CD4-positive, alpha-beta memory T cell (primary cell): ENCODE data around the gene MBOAT2. TPM values are rescaled to one million over a fixed set of nuclear protein-coding genes. Genes with fewer than 3 reads are reported as not detected.
"Not testable (repeated sequence)": the region's sequence is repeated elsewhere in the genome, so short reads cannot be mapped to it uniquely, and the experiment has no call there.

ENCODE experiments used
- CTCF ChIA-PET: fragments of 350-600 bp; sonication (Branson Sonifier 250); formaldehyde crosslinking; loops from one replicate; lab custom pipeline; 2021; ENCODE audit warnings: inconsistent platforms; ENCODE audit not compliant: partially characterized antibody; lab: Charles Lee
- POLR2A ChIA-PET: fragments of 350-600 bp; sonication (Branson Sonifier 250); formaldehyde crosslinking; loops from one replicate; lab custom pipeline; 2021; ENCODE audit not compliant: partially characterized antibody; lab: Charles Lee
- DNase-seq, 5 donors: peaks; one replicate each; pipeline versions ENCODE4 v3.0.0 to v3.0.0-alpha.2; 2020 to 2022; ENCODE audit warnings: mixed read lengths in 1 of 5
- H3K27ac ChIP-seq: one replicate; pipeline ENCODE4 v1.7.0; 2013; ENCODE audit warnings: low read depth, low read length
- H3K27me3 ChIP-seq: 2 replicates; pipeline ENCODE4 v1.7.0; 2013; ENCODE audit warnings: mild to moderate bottlenecking, low read length, moderate library complexity; ENCODE audit not compliant: insufficient read depth
- H3K36me3 ChIP-seq: 2 replicates; pipeline ENCODE4 v1.7.0; 2013; ENCODE audit warnings: mild to moderate bottlenecking, low read length, moderate library complexity; ENCODE audit not compliant: insufficient read depth
- H3K4me1 ChIP-seq: 2 replicates; pipeline ENCODE4 v1.7.0; 2013; ENCODE audit warnings: mild to moderate bottlenecking, low read length, moderate library complexity; ENCODE audit not compliant: insufficient read depth
- H3K4me3 ChIP-seq, 2 donors: one replicate each; pipeline ENCODE4 v1.7.0; 2013; ENCODE audit warnings: low read length in 2 of 2, mild to moderate bottlenecking in 1 of 2
- H3K9me3 ChIP-seq, 2 donors: one replicate each; pipeline ENCODE4 v1.7.0; 2013; ENCODE audit warnings: low read length in 2 of 2, control low read depth in 1 of 2; ENCODE audit not compliant: control insufficient read depth in 1 of 2
- H3K27ac Mint-ChIP-seq, 7 donors: one replicate each; pipeline ENCODE4 v1.8.0; 2020 to 2021; ENCODE audit warnings: mixed read lengths in 7 of 7, mild to moderate bottlenecking in 6 of 7, inconsistent platforms in 3 of 7, moderate library complexity in 3 of 7
- H3K27me3 Mint-ChIP-seq, 2 donors: one replicate each; pipeline ENCODE4 v1.8.0; 2020 to 2021; ENCODE audit warnings: mixed read lengths in 2 of 2
- H3K36me3 Mint-ChIP-seq, 2 donors: one replicate each; pipeline ENCODE4 v1.8.0; 2020 to 2021; ENCODE audit warnings: mixed read lengths in 2 of 2, inconsistent platforms in 1 of 2, mild to moderate bottlenecking in 1 of 2
- H3K4me1 Mint-ChIP-seq, 4 donors: one replicate each; pipeline ENCODE4 v1.8.0; 2020 to 2021; ENCODE audit warnings: mixed read lengths in 4 of 4, mild to moderate bottlenecking in 1 of 4
- H3K4me3 Mint-ChIP-seq, 8 donors: one replicate each; pipeline ENCODE4 v1.8.0; 2020 to 2021; ENCODE audit warnings: mixed read lengths in 8 of 8, mild to moderate bottlenecking in 7 of 8, moderate library complexity in 6 of 8, inconsistent platforms in 3 of 8
- H3K9me3 Mint-ChIP-seq, 8 donors: one replicate each; pipeline ENCODE4 v1.8.0; 2020 to 2021; ENCODE audit warnings: mixed read lengths in 8 of 8, mild to moderate bottlenecking in 5 of 8, inconsistent platforms in 3 of 8, moderate library complexity in 1 of 8
- intact Hi-C: fragments of 100-400 bp; cut with micrococcal nuclease; formaldehyde crosslinking; loops from one replicate; pipeline ENCODE4 v1.15.1; 2023
- polyA plus RNA-seq, 2 donors: library from polyadenylated mRNA; unstranded; fragments of 300-500 nt; fragmentation: Illumina TruSeq; gene quantifications; one replicate each; pipeline ENCODE4 v1.2.3, GENCODE V29; 2021
- total RNA-seq, 2 experiments: library from RNA; stranded (reverse); gene quantifications; one replicate each; pipeline ENCODE4 v1.2.3, GENCODE V29; 2021

MBOAT2 gene
- total and polyA plus RNA-seq, 4 experiments from 2014 or later: 0.20 to 2.0 (median 1.7) TPM

DNA sequence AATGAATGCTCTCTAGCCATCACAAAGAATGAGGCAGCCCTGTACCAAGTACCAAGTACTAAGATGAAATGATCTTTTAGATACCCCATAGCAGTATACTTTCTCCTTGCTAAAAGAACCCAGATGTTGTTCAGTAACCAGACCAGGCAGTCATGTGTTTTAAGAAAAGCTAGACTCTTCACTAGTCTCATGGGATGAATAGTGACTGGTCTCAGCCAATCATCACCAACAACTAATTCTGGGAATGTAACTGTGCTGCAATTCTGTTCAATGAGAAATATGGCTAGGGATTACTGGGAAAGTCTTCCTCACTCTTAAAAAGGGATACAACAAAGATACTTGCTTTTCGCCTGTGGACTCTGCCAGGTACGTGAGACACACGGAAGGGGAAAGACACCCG lies 29.5 kb downstream of the MBOAT2 start:
- ChIA-PET POLR2A (no interaction called here), CTCF (no interaction called here)
- H3K27me3 ChIP-seq: no peaks in the 10 kb centered on the region
- Mint-ChIP-seq H3K4me3 (no peak overlapping the region), H3K36me3 (no peaks in the 10 kb centered on the region), H3K27ac (no peak overlapping the region), H3K27me3 (peaks cover 0 to 2% of the 10 kb centered on the region in 2 donors), H3K9me3 (peaks cover 0 to 14% (median 2%) of the 10 kb centered on the region in 8 donors), H3K4me1 (no peaks in the 10 kb centered on the region)
- H3K4me1 ChIP-seq: no peaks in the 10 kb centered on the region
- H3K27ac ChIP-seq: no peak overlapping the region
- intact Hi-C loops: no loop called here
- DNase-seq: no peak
- no peaks in the 10 kb centered on the region for H3K9me3 ChIP-seq
- no peak overlapping the region for H3K4me3 ChIP-seq
- H3K36me3 ChIP-seq: no peaks in the 10 kb centered on the region

DNA sequence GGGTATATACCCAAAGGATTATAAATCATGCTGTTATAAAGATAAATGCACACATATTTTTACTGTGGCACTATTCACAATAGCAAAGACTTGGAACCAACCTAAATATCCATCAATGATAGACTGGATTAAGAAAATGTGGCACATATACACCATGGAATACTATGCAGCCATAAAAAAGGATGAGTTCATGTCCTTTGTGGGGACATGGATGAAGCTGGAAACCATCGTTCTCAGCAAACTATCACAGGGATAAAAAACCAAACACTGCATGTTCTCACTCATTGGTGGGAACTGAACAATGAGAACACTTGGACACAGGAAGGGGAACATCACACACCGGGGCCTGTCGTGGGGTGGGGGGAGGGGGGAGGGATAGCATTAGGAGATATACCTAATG lies 30.5 kb downstream of the MBOAT2 start:
- H3K4me1 Mint-ChIP-seq, H3K4me3 ChIP-seq, H3K27me3 Mint-ChIP-seq, POLR2A ChIA-PET, H3K36me3 Mint-ChIP-seq, H3K27ac ChIP-seq, CTCF ChIA-PET, H3K9me3 ChIP-seq, H3K36me3 ChIP-seq, H3K4me3 Mint-ChIP-seq, H3K4me1 ChIP-seq, intact Hi-C loops, H3K27ac Mint-ChIP-seq, H3K27me3 ChIP-seq, DNase-seq: not testable (repeated sequence)
- H3K9me3 Mint-ChIP-seq: peaks cover 0 to 14% (median 2%) of the 10 kb centered on the region in 8 donors

DNA sequence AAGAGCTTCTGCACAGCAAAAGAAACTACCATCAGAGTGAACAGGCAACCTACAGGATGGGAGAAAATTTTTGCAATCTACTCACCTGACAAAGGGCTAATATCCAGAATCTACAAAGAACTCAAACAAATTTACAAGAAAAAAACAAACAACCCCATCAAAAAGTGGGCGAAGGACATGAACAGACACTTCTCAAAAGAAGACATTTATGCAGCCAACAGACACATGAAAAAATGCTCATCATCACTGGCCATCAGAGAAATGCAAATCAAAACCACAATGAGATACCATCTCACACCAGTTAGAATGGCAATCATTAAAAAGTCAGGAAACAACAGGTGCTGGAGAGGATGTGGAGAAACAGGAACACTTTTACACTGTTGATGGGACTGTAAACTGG lies 30.9 kb downstream of the MBOAT2 start:
- DNase-seq, H3K27ac Mint-ChIP-seq, H3K4me3 ChIP-seq, H3K4me1 Mint-ChIP-seq, POLR2A ChIA-PET, H3K36me3 Mint-ChIP-seq, H3K27me3 ChIP-seq, H3K27ac ChIP-seq, H3K4me3 Mint-ChIP-seq, intact Hi-C loops, H3K4me1 ChIP-seq, H3K9me3 ChIP-seq, CTCF ChIA-PET, H3K36me3 ChIP-seq, H3K27me3 Mint-ChIP-seq: not testable (repeated sequence)
- H3K9me3 Mint-ChIP-seq: peaks cover 0 to 14% (median 2%) of the 10 kb centered on the region in 8 donors

GRCh38 chr2:8969348-8969747 lies 34.1 kb downstream of the MBOAT2 start:
- H3K27ac Mint-ChIP-seq, H3K4me1 Mint-ChIP-seq, H3K4me3 Mint-ChIP-seq, H3K4me3 ChIP-seq, DNase-seq, H3K27me3 ChIP-seq, H3K27ac ChIP-seq, CTCF ChIA-PET, H3K27me3 Mint-ChIP-seq, H3K36me3 ChIP-seq, POLR2A ChIA-PET, H3K36me3 Mint-ChIP-seq, intact Hi-C loops, H3K4me1 ChIP-seq, H3K9me3 ChIP-seq: not testable (repeated sequence)
- H3K9me3 Mint-ChIP-seq: peaks cover 0 to 14% (median 2%) of the 10 kb centered on the region in 8 donors

- Mint-ChIP-seq H3K4me1 (no peaks in the 10 kb centered on the region), H3K4me3 (no peak overlapping the region), H3K27ac (no peak overlapping the region), H3K27me3 (peaks cover 1 to 7% of the 10 kb centered on the region in 2 donors), H3K9me3 (peaks cover 0 to 14% (median 2%) of the 10 kb centered on the region in 8 donors), H3K36me3 (no peaks in the 10 kb centered on the region)
- Histone ChIP-seq H3K36me3 (no peaks in the 10 kb centered on the region), H3K27ac (no peak overlapping the region), H3K4me1 (no peaks in the 10 kb centered on the region), H3K27me3 (no peaks in the 10 kb centered on the region), H3K9me3 (no peaks in the 10 kb centered on the region), H3K4me3 (no peak overlapping the region)
- ChIA-PET CTCF (no interaction called here), POLR2A (no interaction called here)
- no peak for DNase-seq
- intact Hi-C loops: no loop called here
These were observed 37.2 kb downstream of the MBOAT2 start for GRCh38 chr2:8966123-8966908.

DNA sequence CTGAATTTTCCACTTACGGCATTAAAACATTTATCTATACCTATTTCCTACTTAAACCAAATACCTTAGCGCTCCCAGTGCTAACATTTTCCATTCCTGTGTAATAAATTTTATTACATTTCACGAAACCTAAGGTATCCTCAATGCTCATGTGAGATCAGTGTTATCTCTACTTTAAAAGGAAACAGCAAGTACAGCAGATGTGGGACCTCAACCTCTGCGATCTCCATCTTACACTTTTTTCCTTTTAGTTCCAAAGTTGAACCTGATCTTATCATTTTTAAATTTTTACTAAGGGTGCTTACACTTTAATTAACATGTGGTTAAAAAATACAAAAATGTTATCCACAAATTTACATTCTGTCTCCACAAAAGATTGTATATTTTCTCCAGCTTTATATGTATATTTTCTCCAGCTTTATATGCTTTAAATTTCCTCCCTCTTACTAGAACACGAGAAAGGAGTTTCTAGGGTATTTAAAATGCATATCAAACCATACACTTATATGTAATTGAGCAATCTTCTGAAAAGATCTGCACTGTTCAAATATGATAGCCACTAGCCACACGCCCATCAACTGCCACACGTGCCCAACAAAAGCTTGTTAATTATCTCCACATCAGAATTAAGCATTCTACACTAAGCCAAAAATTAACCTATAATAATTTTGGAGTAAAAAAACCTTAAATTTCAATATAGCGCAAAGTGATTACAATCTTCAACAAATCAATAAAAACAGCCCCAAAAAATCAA lies 38.1 kb downstream of the MBOAT2 start:
- Histone ChIP-seq H3K27ac (no peak overlapping the region), H3K4me3 (no peak overlapping the region), H3K27me3 (no peaks in the 10 kb centered on the region), H3K4me1 (no peaks in the 10 kb centered on the region), H3K36me3 (no peaks in the 10 kb centered on the region), H3K9me3 (no peaks in the 10 kb centered on the region)
- Mint-ChIP-seq H3K4me1 (no peaks in the 10 kb centered on the region), H3K9me3 (peaks cover 0 to 9% (median 1%) of the 10 kb centered on the region in 8 donors), H3K27ac (no peak overlapping the region), H3K4me3 (no peak overlapping the region), H3K36me3 (no peaks in the 10 kb centered on the region), H3K27me3 (peaks cover 1 to 6% of the 10 kb centered on the region in 2 donors)
- intact Hi-C loops: no loop called here
- no peak for DNase-seq
- CTCF ChIA-PET: no interaction called here
- POLR2A ChIA-PET: no interaction called here

DNA sequence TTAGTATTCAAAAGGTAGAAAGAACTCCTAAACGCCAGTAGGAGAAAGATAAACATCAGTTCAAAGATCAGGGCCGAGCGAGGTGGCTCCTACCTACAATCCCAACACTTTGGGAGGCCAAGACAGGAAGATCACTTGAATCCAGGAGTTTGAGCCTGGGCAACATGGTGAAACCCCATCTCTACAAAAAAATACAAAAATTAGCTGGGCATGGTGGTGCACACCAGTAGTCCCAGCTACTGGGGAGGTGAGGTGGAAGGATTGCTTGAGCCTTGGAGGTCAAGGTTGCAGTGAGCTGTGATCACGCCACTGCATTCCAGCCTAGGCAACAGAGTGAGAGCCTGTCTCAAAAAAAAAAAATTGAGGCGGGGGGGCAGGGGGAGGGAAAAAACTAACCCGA lies 40.6 kb downstream of the MBOAT2 start:
- H3K27ac ChIP-seq: no peak overlapping the region
- POLR2A ChIA-PET: no interaction called here
- Mint-ChIP-seq H3K9me3 (no peaks in the 10 kb centered on the region), H3K36me3 (no peaks in the 10 kb centered on the region), H3K27ac (no peak overlapping the region), H3K27me3 (peaks cover 1 to 4% of the 10 kb centered on the region in 2 donors), H3K4me1 (no peaks in the 10 kb centered on the region), H3K4me3 (no peak overlapping the region)
- H3K4me3 ChIP-seq: no peak overlapping the region
- CTCF ChIA-PET: no interaction called here
- intact Hi-C loops: no loop called here
- H3K36me3 ChIP-seq: no peaks in the 10 kb centered on the region
- H3K9me3 ChIP-seq: no peaks in the 10 kb centered on the region
- H3K4me1 ChIP-seq: no peaks in the 10 kb centered on the region
- H3K27me3 ChIP-seq: no peaks in the 10 kb centered on the region
- DNase-seq: no peak
